HG03060 (cell line): Measurements from ENCODE around the gene IMMP2L.
"Not testable (repeated sequence)": the region's sequence is repeated elsewhere in the genome, so short reads cannot be mapped to it uniquely, and the experiment has no call there.

Source experiments
- ATAC-seq: cut with Tn5 transposase; IDR thresholded peaks from one replicate; pipeline ENCODE4 v1.9.1; 2021; ENCODE audit warnings: low read depth, moderate number of reproducible peaks; ENCODE audit not compliant: unreplicated experiment

Gene IMMP2L

DNA sequence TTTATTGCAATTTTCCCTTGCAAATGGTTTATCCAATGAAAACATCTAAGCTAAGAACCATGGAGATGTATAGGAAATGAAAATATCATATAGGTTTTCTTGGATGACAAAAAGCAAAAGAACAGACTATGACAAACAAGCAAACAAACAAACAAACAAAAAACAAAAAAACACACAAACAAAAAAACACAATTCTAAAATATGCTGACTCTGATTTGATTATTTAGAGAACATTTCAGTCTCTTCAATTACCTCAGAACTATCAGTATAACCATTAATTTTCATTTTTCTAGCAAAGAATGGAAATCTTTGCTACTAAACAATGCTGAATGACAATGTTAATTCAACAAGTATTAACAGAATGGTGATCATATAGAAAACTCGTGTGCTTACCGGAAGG, 840.9 kb downstream of the IMMP2L start:
- no peak for ATAC-seq

GRCh38 chr7:110720626-110721025, 841.7 kb downstream of the IMMP2L start:
- no peak for ATAC-seq

GRCh38 chr7:110719741-110720140, 842.6 kb downstream of the IMMP2L start:
- no peak for ATAC-seq

GRCh38 chr7:110718503-110719205, 843.6 kb downstream of the IMMP2L start:
- ATAC-seq, result no peak

- ATAC-seq, result no peak
Observed at GRCh38 chr7:110704225-110704624, 858.1 kb downstream of the IMMP2L start.

- no peak for ATAC-seq
Observed at GRCh38 chr7:110698576-110698975, 863.7 kb downstream of the IMMP2L start.

GRCh38 chr7:110693344-110693743, 868.9 kb downstream of the IMMP2L start:
- ATAC-seq, result no peak

DNA sequence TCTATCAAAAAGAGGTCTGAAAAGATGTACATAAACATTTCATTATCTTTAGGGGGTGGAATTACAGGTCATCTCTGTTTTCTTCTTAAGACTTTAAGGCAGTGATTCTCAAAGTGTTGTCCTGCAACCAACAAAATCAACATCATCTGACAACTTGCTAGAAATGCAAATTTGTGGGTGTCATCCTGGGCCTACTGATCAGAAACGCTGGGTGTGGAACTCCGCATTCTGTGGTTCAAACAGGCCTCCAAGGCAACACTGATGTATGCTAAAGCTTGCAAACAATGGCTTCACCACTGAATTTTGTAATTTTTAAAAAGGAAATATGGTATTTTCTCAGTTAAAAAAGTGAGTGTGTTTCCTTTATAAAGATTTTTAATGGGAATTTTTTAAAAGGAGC, 873.4 kb downstream of the IMMP2L start:
- no peak for ATAC-seq

DNA sequence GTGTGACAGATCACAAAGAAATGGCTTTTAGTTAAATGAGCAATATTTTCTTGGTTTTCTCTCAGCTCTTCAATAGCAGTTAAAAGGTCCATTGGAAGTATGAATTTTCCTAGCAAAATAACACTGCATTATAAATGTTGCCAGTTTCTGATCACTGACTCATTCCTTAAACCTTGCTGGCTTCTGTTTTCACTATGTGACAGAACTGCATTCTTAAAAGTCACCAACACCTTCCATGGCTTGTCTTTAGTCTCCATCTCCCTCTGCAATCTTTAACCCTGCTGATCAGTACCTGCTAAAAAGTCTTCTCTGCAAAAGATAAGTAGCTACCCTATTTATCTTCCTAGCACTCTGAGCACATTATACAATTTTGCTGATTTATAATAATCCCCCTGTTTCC, 876.4 kb downstream of the IMMP2L start:
- no peak for ATAC-seq

DNA sequence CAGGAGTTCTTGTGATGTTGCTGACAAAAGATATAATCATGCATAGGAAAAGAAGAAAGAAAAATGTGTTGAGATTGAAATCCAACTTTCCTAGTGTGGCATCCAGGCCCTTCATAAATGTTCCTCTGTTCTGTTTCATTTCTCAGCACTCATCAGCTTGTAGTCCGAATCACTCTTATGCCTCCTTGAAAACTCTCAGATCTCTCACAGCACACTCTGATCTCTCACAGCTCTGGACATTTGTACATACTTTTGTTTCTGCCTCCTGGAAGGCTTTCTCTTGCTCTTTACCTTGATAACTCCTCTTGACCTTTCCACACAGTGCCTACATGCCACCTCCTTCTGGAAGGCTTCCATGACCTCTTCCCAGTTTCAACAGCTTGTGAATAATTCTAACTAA, 880.4 kb downstream of the IMMP2L start:
- no peak for ATAC-seq

DNA sequence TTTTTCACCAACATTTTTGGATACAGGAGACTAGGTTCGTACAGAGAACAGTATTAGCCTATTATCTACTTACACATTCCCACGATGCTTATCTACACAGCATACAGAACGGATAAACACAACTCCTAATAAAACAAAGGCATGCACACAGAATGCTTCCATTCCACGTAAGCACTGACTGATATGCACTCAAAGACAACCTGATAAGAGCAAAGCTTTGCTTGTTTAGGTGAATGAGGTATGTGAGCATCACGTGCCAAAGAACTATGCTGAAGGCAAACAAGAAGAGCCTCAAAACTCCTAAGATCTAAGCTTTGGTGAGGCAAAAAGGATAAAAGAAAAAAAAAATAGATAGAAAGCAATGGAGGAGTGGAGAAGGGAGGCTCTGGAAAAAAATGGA, 884.9 kb downstream of the IMMP2L start:
- ATAC-seq, result no peak

GRCh38 chr7:110676785-110677184, 885.5 kb downstream of the IMMP2L start:
- no peak for ATAC-seq

DNA sequence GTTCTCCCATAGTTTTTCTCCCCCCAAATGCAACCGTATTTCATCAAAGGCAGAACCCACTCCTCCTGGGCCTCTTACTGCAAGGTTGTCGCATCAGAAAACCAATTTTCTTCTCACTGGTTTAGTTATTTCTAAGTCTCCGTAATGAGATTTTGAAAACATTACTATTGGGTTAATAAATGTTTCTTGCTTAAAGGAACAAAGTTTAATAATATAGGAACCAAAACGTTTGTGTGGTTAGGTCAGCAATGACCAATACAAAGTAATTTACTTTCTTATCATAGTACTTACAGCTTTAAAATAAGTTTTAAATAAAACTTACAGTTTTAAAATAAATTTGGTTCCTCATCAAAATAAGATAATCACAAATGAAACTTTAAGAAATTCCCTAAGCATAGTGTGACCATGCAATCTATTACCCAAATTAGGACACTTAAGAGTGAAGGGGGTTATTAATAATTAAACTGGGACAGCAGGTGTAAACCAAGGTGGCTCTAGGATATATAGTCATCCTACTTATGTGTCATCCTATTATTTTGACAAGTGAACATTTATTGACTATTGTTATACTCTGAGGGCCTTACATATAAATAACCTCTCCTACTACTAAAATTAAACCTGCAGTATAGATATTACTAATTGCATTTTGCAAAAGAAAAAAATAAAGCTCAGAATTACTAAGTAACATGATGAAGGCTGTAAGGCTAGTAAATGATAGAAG, 886.7 kb downstream of the IMMP2L start:
- ATAC-seq, result peak; percentile 88

DNA sequence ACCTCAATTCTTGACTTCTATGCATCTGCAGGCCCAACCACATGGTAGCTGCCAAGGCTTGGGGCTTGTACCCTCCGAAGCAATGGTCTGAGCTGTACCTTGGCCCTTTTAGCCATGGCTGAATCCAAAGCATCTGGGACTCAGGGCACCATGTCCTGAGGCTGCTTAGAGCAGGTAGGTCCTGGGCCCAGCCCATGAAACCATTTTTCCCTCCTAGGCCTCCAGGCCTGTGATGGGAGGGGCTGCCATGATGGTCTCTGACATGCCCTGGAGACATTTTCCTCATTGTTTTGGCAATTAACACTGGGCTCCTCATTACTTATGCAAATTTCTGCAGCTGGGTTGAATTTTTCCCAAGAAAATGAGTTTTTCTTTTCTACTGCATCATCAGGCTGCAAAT, 889.1 kb downstream of the IMMP2L start:
- no peak for ATAC-seq

DNA sequence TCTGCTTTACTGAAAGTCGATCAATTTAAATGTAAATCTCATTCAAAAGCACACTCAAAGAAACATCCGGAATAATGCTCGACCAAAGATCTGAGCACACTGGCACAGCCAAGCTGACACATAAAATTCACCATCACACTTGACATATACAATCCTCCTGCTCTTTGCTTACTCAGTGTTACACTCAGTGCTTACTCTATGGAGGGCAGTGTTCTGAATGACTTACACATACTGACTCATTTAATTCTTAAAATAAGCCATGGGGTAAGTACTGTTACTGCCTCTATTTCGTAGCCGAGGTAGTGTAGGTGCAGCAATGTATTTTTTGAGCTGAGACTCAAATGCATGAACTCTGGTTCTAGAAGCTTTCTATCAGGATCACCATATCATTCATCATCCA, 892.9 kb downstream of the IMMP2L start:
- ATAC-seq, result no peak

DNA sequence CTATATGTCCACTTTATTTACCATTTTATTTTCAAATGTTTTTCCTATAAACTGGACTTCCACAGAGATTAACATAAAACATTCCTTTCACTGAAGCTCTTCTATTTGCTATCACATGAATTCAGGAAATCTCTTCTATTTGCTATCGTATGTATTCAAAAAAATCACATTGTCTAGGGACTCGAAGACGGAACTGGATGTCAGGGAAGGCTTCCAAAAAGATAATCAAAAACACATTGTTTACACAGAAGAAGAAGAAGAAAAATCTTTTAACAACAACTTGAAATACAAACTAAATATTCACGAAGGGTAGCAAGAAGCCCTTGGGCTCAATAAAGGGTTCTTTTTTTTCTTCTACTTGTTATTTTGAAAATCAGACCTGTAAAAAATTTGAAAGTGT, 897.5 kb downstream of the IMMP2L start:
- no peak for ATAC-seq

GRCh38 chr7:110660637-110661036, 901.7 kb downstream of the IMMP2L start:
- ATAC-seq, result not testable (repeated sequence)

- no peak for ATAC-seq
Observed at GRCh38 chr7:110650328-110650727, 912.0 kb downstream of the IMMP2L start.

- ATAC-seq, result no peak
Observed at GRCh38 chr7:110647266-110647665, 915.0 kb downstream of the IMMP2L start.

DNA sequence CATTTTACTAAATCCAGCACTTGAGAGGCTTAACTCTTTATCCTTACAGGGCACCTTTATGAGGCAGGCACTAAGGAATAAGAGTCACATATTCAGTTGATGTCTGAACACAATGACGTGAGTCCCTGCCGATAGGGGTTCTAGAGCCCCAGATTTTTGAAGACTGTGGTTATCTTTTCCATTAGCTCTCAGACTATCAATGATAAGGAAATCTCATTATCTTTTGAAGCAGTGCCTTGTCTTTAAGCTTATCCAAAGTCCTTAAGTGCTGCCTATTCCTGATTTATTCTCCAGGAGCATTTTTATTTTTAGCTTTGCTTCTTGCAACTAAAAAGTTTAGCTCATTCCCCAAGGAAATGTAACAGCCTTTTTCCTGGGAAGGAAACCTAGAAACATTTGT, 915.5 kb downstream of the IMMP2L start:
- ATAC-seq, result no peak

DNA sequence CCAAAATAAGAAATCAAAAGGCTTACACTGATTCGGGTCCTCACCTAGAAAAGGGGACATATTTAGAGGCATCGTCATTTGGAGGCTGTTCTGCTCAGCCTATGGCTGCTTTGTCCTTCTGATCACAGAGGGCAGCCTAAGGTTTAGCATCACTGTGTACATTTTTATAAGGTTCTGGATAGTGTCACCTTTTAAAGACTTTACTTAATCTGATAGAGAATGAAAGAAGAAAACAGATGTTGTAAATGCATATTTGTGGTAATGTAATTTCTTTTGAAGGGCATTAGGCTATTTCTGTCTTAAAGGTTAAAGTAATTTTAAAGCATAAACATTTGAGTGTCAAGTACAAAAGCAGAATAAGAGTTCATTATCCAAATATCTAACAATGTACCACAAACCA, 916.7 kb downstream of the IMMP2L start:
- no peak for ATAC-seq

GRCh38 chr7:110645060-110645459, 917.2 kb downstream of the IMMP2L start:
- no peak for ATAC-seq
